ENCODE results near the gene ATP8B3. TPM values are rescaled to one million over a fixed set of nuclear protein-coding genes. Genes with fewer than 3 reads are reported as not detected.
"Not testable (repeated sequence)": the region's sequence is repeated elsewhere in the genome, so short reads cannot be mapped to it uniquely, and the experiment has no call there.

The ATP8B3 gene
- total RNA-seq, 4 donors from 2014 or later = 0.09 to 0.24 TPM; not detected in 2

DNA sequence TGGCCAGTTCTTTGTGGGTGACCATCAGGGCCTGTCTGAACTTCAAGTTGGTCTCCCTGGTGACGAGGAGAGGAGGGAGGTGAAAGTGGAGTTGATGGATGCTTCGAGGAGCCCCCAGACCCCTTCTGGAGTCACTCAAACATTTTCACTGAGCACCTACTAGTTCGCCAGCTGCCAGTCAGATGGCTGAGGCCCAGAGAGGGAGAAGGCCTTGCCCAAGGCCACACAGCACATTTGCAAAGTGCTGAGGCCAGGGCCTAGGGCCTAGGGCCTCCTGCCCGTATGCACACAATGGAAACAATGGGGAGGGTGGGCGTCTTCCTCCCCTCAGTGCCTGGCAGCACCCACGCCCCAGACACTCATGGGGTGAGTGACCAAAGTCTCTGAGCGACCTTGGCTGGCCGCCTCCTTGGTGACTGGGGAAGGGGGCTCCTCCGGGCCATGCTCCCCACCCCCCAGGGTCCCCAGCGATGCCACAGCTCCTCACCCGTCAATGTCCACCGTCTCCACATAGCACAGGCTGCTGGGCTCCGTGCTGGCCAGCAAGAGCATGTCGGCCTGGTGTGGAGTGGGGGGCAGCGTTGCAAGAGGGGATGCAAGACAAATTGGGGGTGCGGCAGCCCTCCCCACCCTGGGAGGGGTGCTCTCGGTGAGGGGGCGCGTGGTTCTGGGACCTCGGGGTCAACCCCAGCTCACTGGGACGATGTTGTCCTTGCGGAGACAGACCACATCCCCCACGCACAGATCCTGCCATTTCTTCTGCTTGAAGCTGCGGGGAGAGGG is 6.5 kb downstream of the ATP8B3 start:
- Histone ChIP-seq H3K9me3 (no peaks in the 10 kb centered on the region), H3K4me1 (no peaks in the 10 kb centered on the region), H3K27me3 (no peaks in the 10 kb centered on the region), H3K4me3 (no peak overlapping the region), H3K27ac (no peak overlapping the region), H3K36me3 (no peaks in the 10 kb centered on the region)
- ATAC-seq (no peak), DNase-seq (no peak)
- no peak for TF ChIP-seq POLR2A (IDR thresholded peaks at IDR 0.05)
- TF ChIP-seq, protein P1, sequence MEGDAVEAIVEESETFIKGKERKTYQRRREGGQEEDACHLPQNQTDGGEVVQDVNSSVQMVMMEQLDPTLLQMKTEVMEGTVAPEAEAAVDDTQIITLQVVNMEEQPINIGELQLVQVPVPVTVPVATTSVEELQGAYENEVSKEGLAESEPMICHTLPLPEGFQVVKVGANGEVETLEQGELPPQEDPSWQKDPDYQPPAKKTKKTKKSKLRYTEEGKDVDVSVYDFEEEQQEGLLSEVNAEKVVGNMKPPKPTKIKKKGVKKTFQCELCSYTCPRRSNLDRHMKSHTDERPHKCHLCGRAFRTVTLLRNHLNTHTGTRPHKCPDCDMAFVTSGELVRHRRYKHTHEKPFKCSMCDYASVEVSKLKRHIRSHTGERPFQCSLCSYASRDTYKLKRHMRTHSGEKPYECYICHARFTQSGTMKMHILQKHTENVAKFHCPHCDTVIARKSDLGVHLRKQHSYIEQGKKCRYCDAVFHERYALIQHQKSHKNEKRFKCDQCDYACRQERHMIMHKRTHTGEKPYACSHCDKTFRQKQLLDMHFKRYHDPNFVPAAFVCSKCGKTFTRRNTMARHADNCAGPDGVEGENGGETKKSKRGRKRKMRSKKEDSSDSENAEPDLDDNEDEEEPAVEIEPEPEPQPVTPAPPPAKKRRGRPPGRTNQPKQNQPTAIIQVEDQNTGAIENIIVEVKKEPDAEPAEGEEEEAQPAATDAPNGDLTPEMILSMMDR (IDR thresholded peaks at IDR 0.05 in 4 of 5, conservative IDR thresholded peaks at IDR 0.05 in 1 of 5) = no peak
- intact Hi-C loops (cut with DNase I; ENCODE audit: low total_unique reads) = no loop called here
- in situ Hi-C loops (cut with MboI; ENCODE audit: low sequenced_read_pairs in 4 of 4) = no loop called here

DNA sequence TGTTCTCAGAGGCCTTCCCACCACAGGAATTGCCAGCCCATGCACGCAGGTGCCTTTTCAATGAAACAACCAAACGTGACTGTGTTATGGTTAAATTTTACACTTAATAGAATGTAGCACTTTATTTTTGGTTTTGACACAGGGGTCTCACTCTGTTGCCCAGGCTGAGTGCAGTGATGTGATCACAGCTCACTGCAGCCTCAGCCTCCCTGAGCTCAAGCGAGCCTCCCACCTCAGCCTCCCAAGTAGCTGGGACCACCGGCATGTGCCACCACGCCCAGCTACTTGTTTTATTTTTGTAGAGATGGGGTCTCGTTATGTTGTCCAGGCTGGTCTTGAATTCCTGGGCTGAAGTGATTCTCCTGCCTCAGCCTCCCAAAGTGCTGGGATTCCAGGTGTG is 7.2 kb downstream of the ATP8B3 start:
- no peaks in the 10 kb centered on the region for H3K27me3 ChIP-seq
- in situ Hi-C loops (cut with MboI; ENCODE audit: low sequenced_read_pairs in 4 of 4) (no loop called here), intact Hi-C loops (cut with DNase I; ENCODE audit: low total_unique reads) (no loop called here)
- H3K4me1 ChIP-seq = no peaks in the 10 kb centered on the region
- no peak overlapping the region for H3K4me3 ChIP-seq
- TF ChIP-seq, protein P1 (IDR thresholded peaks at IDR 0.05 in 4 of 5, conservative IDR thresholded peaks at IDR 0.05 in 1 of 5) = no peak
- TF ChIP-seq POLR2A (IDR thresholded peaks at IDR 0.05) = no peak
- no peaks in the 10 kb centered on the region for H3K36me3 ChIP-seq
- no peak overlapping the region for H3K27ac ChIP-seq
- ATAC-seq (no peak), DNase-seq (no peak)
- H3K9me3 ChIP-seq = no peaks in the 10 kb centered on the region

DNA sequence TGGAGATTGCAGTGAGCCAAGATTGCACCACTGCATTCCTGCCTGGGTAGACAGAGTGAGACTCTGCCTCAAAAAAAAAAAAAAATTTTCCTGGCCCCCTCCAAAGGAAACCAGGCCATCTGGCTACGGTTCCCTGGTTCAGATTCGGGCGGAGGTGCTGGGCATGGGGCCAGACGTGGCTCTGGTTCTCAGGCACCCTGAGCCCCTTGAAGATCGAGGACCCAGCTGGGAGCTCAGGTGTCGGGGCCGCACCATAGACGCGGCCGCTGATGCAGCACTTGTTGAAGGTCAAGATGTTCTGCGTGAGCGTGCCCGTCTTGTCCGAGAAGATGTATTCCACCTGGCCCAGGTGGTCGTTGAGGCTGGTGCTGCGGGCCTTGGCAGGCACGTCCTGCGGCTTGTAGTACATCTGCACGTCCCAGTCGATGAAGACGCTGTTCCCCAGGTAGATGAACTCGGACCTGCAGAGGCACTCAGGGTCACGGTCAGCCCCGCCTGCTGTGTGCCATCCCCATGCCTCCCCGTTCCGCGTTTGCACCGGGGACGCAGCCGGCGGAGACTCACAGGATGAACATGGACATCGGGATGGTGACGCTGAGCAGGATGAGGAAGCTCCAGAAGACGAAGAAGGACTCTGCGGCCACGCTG is 12.3 kb downstream of the ATP8B3 start:
- H3K27me3 ChIP-seq = peaks cover 4 to 15% (median 12%) of the 10 kb centered on the region in 3 donors
- H3K9me3 ChIP-seq = no peaks in the 10 kb centered on the region
- no peak overlapping the region for H3K4me3 ChIP-seq
- no peak overlapping the region for H3K27ac ChIP-seq
- intact Hi-C loops (cut with DNase I; ENCODE audit: low total_unique reads) = no loop called here
- in situ Hi-C loops (cut with MboI; ENCODE audit: low sequenced_read_pairs in 4 of 4) = no loop called here
- TF ChIP-seq POLR2A (IDR thresholded peaks at IDR 0.05) = no peak
- TF ChIP-seq, protein P1 (IDR thresholded peaks at IDR 0.05 in 4 of 5, conservative IDR thresholded peaks at IDR 0.05 in 1 of 5) = no peak
- DNase-seq = no peak
- no peaks in the 10 kb centered on the region for H3K4me1 ChIP-seq
- ATAC-seq = no peak
- no peaks in the 10 kb centered on the region for H3K36me3 ChIP-seq

DNA sequence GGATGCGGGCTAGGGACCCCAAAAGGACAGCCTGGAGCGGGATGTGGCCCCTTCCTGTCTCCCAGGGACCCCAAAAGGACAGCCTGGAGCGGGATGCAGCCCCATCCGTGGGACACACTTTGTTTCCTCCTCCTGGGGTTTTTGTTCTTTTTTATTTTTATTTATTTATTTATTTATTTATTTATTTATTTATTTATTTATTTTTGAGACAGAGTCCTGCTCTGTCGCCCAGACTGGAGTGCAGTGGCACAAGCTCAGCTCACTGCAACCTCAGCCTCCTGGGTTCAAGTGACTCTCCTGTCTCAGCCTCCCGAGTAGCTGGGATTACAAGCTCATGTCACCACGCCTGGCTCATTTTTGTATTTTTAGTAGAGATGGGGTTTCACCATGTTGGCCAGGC is 14.8 kb downstream of the ATP8B3 start:
- H3K36me3 ChIP-seq; H3K4me3 ChIP-seq; H3K9me3 ChIP-seq; H3K27ac ChIP-seq; H3K4me1 ChIP-seq; DNase-seq; ATAC-seq; in situ Hi-C loops (cut with MboI; ENCODE audit: low sequenced_read_pairs in 4 of 4); intact Hi-C loops (cut with DNase I; ENCODE audit: low total_unique reads): not testable (repeated sequence)
- H3K27me3 ChIP-seq = peaks cover 4 to 15% (median 12%) of the 10 kb centered on the region in 3 donors

DNA sequence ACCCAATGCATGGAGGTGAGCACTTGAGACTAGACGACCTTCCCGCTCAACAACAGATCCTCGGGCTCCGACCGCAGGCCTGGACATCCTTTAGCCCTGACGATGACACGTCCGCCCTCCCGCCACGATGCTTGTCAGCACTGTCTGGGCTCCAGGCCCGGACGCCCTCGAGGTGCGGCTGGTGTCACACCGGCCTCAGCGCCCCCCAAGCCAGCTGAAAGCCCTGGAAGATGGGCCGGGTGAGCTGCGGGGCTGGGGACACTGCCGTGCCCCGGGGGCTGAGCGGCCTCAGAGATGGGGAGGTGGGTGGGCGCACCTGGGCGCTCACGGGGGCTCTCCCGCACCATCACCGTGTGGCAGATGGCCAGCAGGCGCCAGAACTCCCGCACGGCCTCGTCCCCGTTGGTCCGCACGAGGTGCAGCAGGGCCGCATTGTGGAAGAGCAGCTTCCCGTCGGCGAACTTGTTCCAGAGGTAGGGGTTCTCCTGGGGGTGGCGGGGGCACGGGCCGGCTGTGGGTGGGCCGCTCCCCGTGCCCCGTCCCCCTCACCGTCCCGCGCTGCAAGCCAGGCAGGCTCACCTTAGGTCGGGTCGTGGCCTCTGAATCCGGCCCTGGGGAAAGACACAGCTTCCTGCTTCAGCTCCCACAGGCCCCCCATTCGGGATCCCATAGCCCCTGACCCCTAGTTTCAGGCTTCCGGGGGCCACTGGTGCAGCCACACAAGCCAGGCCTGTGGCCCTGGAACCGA is 15.5 kb downstream of the ATP8B3 start:
- Histone ChIP-seq H3K27me3 (peaks cover 4 to 20% (median 12%) of the 10 kb centered on the region in 3 donors), H3K9me3 (no peaks in the 10 kb centered on the region), H3K27ac (no peak overlapping the region), H3K4me1 (no peaks in the 10 kb centered on the region), H3K36me3 (no peaks in the 10 kb centered on the region), H3K4me3 (no peak overlapping the region)
- in situ Hi-C loops (cut with MboI; ENCODE audit: low sequenced_read_pairs in 4 of 4) (no loop called here), intact Hi-C loops (cut with DNase I; ENCODE audit: low total_unique reads) (no loop called here)
- TF ChIP-seq, protein P1 (IDR thresholded peaks at IDR 0.05 in 4 of 5, conservative IDR thresholded peaks at IDR 0.05 in 1 of 5) = no peak
- no peak for TF ChIP-seq POLR2A (IDR thresholded peaks at IDR 0.05)
- DNase-seq (no peak), ATAC-seq (no peak)
